ENCODE results near the gene SRGAP1. TPM values are rescaled to one million over a fixed set of nuclear protein-coding genes. Genes with fewer than 3 reads are reported as not detected.

SRGAP1 gene
- total RNA-seq, 1 donor: 26.1 TPM

- Histone ChIP-seq H2AFZ (ENCODE audit: low read length) (no peak overlapping the region), H3K4me1 (ENCODE audit: insufficient read depth, low read length) (peaks cover 23% of the 10 kb centered on the region), H3K36me3 (ENCODE audit: insufficient read depth, low read length) (no peaks in the 10 kb centered on the region), H3K79me2 (ENCODE audit: insufficient read depth, low read length) (peaks cover 43% of the 10 kb centered on the region), H4K20me1 (ENCODE audit: insufficient read depth, low read length) (no peaks in the 10 kb centered on the region), H3K27me3 (ENCODE audit: insufficient read depth, low read length) (no peaks in the 10 kb centered on the region), H3K4me3 (ENCODE audit: insufficient read depth, low read length) (no peak overlapping the region), H3K27ac (ENCODE audit: low read depth, low read length) (no peak overlapping the region), H3K4me2 (ENCODE audit: insufficient read depth, low read length) (no peak overlapping the region), H3K9me3 (ENCODE audit: low read depth, low read length) (no peaks in the 10 kb centered on the region)
- DNase-seq (ENCODE audit: insufficient read length, low spot score, missing footprints): no peak
- TF ChIP-seq, protein P1, sequence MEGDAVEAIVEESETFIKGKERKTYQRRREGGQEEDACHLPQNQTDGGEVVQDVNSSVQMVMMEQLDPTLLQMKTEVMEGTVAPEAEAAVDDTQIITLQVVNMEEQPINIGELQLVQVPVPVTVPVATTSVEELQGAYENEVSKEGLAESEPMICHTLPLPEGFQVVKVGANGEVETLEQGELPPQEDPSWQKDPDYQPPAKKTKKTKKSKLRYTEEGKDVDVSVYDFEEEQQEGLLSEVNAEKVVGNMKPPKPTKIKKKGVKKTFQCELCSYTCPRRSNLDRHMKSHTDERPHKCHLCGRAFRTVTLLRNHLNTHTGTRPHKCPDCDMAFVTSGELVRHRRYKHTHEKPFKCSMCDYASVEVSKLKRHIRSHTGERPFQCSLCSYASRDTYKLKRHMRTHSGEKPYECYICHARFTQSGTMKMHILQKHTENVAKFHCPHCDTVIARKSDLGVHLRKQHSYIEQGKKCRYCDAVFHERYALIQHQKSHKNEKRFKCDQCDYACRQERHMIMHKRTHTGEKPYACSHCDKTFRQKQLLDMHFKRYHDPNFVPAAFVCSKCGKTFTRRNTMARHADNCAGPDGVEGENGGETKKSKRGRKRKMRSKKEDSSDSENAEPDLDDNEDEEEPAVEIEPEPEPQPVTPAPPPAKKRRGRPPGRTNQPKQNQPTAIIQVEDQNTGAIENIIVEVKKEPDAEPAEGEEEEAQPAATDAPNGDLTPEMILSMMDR (IDR thresholded peaks at IDR 0.05; ENCODE audit: extremely low read depth, low read depth, low read length): no peak
Measured at GRCh38 chr12:64034901-64035576, 190.5 kb downstream of the SRGAP1 start.

- Histone ChIP-seq H3K4me3 (ENCODE audit: insufficient read depth, low read length) (no peak overlapping the region), H3K79me2 (ENCODE audit: insufficient read depth, low read length) (peaks cover 46% of the 10 kb centered on the region), H3K4me1 (ENCODE audit: insufficient read depth, low read length) (peaks cover 15% of the 10 kb centered on the region), H3K27me3 (ENCODE audit: insufficient read depth, low read length) (no peaks in the 10 kb centered on the region), H3K9me3 (ENCODE audit: low read depth, low read length) (no peaks in the 10 kb centered on the region), H2AFZ (ENCODE audit: low read length) (no peak overlapping the region), H3K36me3 (ENCODE audit: insufficient read depth, low read length) (no peaks in the 10 kb centered on the region), H3K4me2 (ENCODE audit: insufficient read depth, low read length) (no peak overlapping the region), H3K27ac (ENCODE audit: low read depth, low read length) (no peak overlapping the region), H4K20me1 (ENCODE audit: insufficient read depth, low read length) (no peaks in the 10 kb centered on the region)
- DNase-seq (ENCODE audit: insufficient read length, low spot score, missing footprints): peak; percentile 50
- TF ChIP-seq, protein P1 (IDR thresholded peaks at IDR 0.05; ENCODE audit: extremely low read depth, low read depth, low read length): no peak
Measured at GRCh38 chr12:64036414-64036813, 191.9 kb downstream of the SRGAP1 start.

DNA sequence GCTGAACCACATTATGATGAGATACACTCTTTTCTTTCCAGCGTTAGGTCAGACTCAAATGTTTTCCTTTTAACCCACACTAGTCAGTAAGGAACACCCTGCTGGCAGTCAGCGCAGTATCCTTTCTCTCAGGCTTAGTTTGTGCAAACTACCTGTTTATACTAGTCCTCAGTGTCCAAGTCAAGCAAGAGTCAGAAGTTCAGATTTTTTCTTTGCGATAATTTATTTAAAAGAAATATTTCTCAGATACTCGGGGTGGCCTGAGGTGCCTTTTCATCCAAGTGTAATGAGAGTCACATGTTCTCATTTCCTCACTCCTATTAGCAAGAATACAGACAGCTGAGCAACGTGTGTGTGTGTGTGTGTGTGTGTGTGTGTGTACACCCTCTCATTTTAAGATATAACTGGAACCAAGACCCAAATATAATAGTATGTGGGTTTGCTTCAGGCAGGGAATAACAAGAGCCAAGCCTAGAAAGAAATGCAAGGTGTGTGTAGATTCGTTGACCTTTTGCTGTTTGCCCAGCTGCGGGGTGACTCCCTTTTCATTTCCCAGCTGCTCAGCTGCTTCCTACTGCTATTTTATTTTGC is 194.9 kb downstream of the SRGAP1 start:
- peaks cover 41% of the 10 kb centered on the region for H3K79me2 ChIP-seq (ENCODE audit: insufficient read depth, low read length)
- peak overlapping the region; percentile 35 for H3K27ac ChIP-seq (ENCODE audit: low read depth, low read length)

DNA sequence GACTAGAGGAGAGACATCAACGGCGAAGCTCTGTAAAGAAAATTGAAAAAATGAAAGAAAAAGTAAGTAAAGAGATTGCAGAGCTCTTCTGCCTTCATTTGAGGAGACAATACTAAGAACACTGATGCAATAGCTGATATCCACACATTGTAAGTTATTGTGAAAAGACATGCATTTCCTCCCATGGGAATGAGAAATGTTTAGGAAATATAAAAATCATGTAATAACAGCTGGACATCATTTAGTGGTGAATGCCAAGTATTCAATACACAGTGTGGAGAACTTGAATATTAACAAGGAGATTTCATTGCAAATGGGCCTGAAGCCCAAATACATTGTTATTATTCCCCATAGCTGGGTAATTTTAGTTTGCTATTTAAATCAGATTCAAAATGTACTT is 198.4 kb downstream of the SRGAP1 start:
- Histone ChIP-seq H3K27me3 (ENCODE audit: insufficient read depth, low read length) (no peaks in the 10 kb centered on the region), H3K9me3 (ENCODE audit: low read depth, low read length) (no peaks in the 10 kb centered on the region), H3K4me2 (ENCODE audit: insufficient read depth, low read length) (peak overlapping the region; percentile 49), H3K27ac (ENCODE audit: low read depth, low read length) (peak overlapping the region; percentile 36), H4K20me1 (ENCODE audit: insufficient read depth, low read length) (no peaks in the 10 kb centered on the region), H3K79me2 (ENCODE audit: insufficient read depth, low read length) (peaks cover 26% of the 10 kb centered on the region), H2AFZ (ENCODE audit: low read length) (no peak overlapping the region), H3K4me1 (ENCODE audit: insufficient read depth, low read length) (peaks cover 19% of the 10 kb centered on the region), H3K36me3 (ENCODE audit: insufficient read depth, low read length) (no peaks in the 10 kb centered on the region), H3K4me3 (ENCODE audit: insufficient read depth, low read length) (no peak overlapping the region)
- no peak for DNase-seq (ENCODE audit: insufficient read length, low spot score, missing footprints)
- TF ChIP-seq, protein P1 (IDR thresholded peaks at IDR 0.05; ENCODE audit: extremely low read depth, low read depth, low read length): no peak

More for the DNA sequence above, 194.9 kb downstream of the SRGAP1 start:
- Histone ChIP-seq H3K4me3 (ENCODE audit: insufficient read depth, low read length) (peak overlapping the region; percentile 7), H3K9me3 (ENCODE audit: low read depth, low read length) (no peaks in the 10 kb centered on the region), H3K4me1 (ENCODE audit: insufficient read depth, low read length) (peaks cover 26% of the 10 kb centered on the region), H3K36me3 (ENCODE audit: insufficient read depth, low read length) (no peaks in the 10 kb centered on the region), H3K27me3 (ENCODE audit: insufficient read depth, low read length) (no peaks in the 10 kb centered on the region), H2AFZ (ENCODE audit: low read length) (no peak overlapping the region), H3K4me2 (ENCODE audit: insufficient read depth, low read length) (peak overlapping the region; percentile 65), H4K20me1 (ENCODE audit: insufficient read depth, low read length) (no peaks in the 10 kb centered on the region)
- TF ChIP-seq, protein P1 (IDR thresholded peaks at IDR 0.05; ENCODE audit: extremely low read depth, low read depth, low read length): no peak
- peak; percentile 39 for DNase-seq (ENCODE audit: insufficient read length, low spot score, missing footprints)
